ENCODE measurements around the gene LRMDA.

The LRMDA gene

GRCh38 chr10:75431180-75432111, at the start of gene LRMDA:
LRMDA (plus strand) TSS chr10:75431624.
- no peak for DNase-seq (ENCODE audit: low read depth in 2 of 2, low spot score in 1 of 2)

GRCh38 chr10:75386128-75386527, 45.3 kb upstream of the LRMDA start:
- DNase-seq (ENCODE audit: low read depth in 2 of 2, low spot score in 1 of 2): no peak

- DNase-seq (ENCODE audit: low read depth in 2 of 2, low spot score in 1 of 2): no peak
These were observed 43.3 kb upstream of the LRMDA start for GRCh38 chr10:75388082-75388481.

GRCh38 chr10:75390178-75390577, 41.2 kb upstream of the LRMDA start:
- DNase-seq (ENCODE audit: low read depth in 2 of 2, low spot score in 1 of 2): no peak

- no peak for DNase-seq (ENCODE audit: low read depth in 2 of 2, low spot score in 1 of 2)
These were observed 39.2 kb upstream of the LRMDA start for GRCh38 chr10:75392271-75392670.

GRCh38 chr10:75392744-75393143, 38.7 kb upstream of the LRMDA start:
- no peak for DNase-seq (ENCODE audit: low read depth in 2 of 2, low spot score in 1 of 2)

GRCh38 chr10:75394221-75394620, 37.2 kb upstream of the LRMDA start:
- DNase-seq (ENCODE audit: low read depth in 2 of 2, low spot score in 1 of 2): no peak

GRCh38 chr10:75395066-75395931, 36.1 kb upstream of the LRMDA start:
- no peak for DNase-seq (ENCODE audit: low read depth in 2 of 2, low spot score in 1 of 2)

GRCh38 chr10:75395932-75396630, 35.3 kb upstream of the LRMDA start:
- no peak for DNase-seq (ENCODE audit: low read depth in 2 of 2, low spot score in 1 of 2)

GRCh38 chr10:75396631-75397495, 34.6 kb upstream of the LRMDA start:
- no peak for DNase-seq (ENCODE audit: low read depth in 2 of 2, low spot score in 1 of 2)

- no peak for DNase-seq (ENCODE audit: low read depth in 2 of 2, low spot score in 1 of 2)
These were observed 33.8 kb upstream of the LRMDA start for GRCh38 chr10:75397496-75398199.

- no peak for DNase-seq (ENCODE audit: low read depth in 2 of 2, low spot score in 1 of 2)
These were observed 33.2 kb upstream of the LRMDA start for GRCh38 chr10:75398200-75398691.

GRCh38 chr10:75398692-75399460, 32.5 kb upstream of the LRMDA start:
- no peak for DNase-seq (ENCODE audit: low read depth in 2 of 2, low spot score in 1 of 2)

- no peak for DNase-seq (ENCODE audit: low read depth in 2 of 2, low spot score in 1 of 2)
These were observed 31.8 kb upstream of the LRMDA start for GRCh38 chr10:75399461-75400162.

- no peak for DNase-seq (ENCODE audit: low read depth in 2 of 2, low spot score in 1 of 2)
These were observed 31.2 kb upstream of the LRMDA start for GRCh38 chr10:75400163-75400770.

GRCh38 chr10:75400771-75401568, 30.5 kb upstream of the LRMDA start:
- no peak for DNase-seq (ENCODE audit: low read depth in 2 of 2, low spot score in 1 of 2)

All from stimulated activated CD8-positive, alpha-beta memory T cell treated with anti-CD3 and anti-CD28 coated beads, Interleukin-4, amount 100 ng/mL, for 4 hours (primary cell).